Measurements from ENCODE around the gene TEPSIN. TPM values are rescaled to one million over a fixed set of nuclear protein-coding genes. Genes with fewer than 3 reads are reported as not detected.

TEPSIN gene
- total and polyA plus RNA-seq, 2 of the 8 experiments (the other 6 are each of a cell fraction or from before 2014, with no cell fraction given), result 22.9 to 28.0 TPM

DNA sequence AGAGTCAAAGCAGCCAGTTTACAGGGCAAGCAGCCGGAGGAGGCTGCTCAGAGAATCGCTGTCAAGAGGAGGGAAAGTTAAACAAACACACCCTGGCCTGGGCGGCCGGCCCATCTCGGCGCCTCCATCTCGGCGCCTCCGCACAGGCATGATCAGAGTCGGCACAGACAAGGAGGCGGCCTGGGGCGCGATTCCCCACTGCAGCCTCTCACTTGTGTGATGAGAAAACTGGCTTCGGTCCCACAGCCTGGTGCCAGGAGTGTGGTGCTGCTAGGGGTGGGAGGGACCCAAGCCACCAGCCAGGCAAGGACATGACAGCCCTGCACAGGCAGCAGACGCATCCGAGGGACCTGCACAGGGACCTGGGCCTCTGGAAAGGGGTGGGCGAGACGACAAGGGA lies 38.6 kb upstream of the TEPSIN start (continued):
- TF ChIP-seq, protein P1, sequence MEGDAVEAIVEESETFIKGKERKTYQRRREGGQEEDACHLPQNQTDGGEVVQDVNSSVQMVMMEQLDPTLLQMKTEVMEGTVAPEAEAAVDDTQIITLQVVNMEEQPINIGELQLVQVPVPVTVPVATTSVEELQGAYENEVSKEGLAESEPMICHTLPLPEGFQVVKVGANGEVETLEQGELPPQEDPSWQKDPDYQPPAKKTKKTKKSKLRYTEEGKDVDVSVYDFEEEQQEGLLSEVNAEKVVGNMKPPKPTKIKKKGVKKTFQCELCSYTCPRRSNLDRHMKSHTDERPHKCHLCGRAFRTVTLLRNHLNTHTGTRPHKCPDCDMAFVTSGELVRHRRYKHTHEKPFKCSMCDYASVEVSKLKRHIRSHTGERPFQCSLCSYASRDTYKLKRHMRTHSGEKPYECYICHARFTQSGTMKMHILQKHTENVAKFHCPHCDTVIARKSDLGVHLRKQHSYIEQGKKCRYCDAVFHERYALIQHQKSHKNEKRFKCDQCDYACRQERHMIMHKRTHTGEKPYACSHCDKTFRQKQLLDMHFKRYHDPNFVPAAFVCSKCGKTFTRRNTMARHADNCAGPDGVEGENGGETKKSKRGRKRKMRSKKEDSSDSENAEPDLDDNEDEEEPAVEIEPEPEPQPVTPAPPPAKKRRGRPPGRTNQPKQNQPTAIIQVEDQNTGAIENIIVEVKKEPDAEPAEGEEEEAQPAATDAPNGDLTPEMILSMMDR (IDR thresholded peaks at IDR 0.05; ENCODE audit: control extremely low read depth in 1 of 3, insufficient read depth in 1 of 3, low read depth in 1 of 3, low read length in 3 of 3), result no peak
- TF ChIP-seq JUN (IDR thresholded peaks at IDR 0.05; ENCODE audit: low read depth, low read length) (no peak), NRF1 (IDR thresholded peaks at IDR 0.05; ENCODE audit: low read depth, low read length) (no peak), JUND (IDR thresholded peaks at IDR 0.05; ENCODE audit: low read length) (no peak), GABPA (IDR thresholded peaks at IDR 0.05; ENCODE audit: borderline replicate concordance, insufficient read depth, low read length) (no peak)

All from H1 (cell line).